ENCODE data around the gene L3MBTL3. TPM values are rescaled to one million over a fixed set of nuclear protein-coding genes. Genes with fewer than 3 reads are reported as not detected.

The L3MBTL3 gene
- total RNA-seq, 1 experiment from 2014 or later, result 31.5 TPM

DNA sequence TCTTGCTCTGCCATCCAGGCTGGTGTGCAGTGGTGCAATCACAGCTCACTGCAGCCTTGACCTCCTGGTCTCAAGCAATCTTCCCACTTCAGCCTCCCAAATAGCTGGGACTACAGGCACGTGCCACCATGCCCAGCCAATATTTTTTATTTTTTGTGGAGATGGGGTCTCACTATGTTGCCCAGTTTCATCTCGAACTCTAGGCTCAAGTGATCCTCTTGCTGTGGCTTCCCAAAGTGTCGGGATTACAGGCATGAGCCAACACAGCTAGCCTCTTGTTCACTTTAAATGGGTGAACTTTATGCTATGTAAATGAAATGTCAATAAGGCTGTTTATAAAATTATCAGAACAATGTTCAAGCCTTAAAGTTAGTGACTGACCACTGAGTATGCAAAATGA lies 167.3 kb downstream of the L3MBTL3 start:
- POLR2A ChIA-PET, result no interaction called here
- Histone ChIP-seq H3K36me3 (ENCODE audit: control insufficient read depth in 1 of 2, insufficient read depth in 2 of 2, low read length in 2 of 2) (no peaks in the 10 kb centered on the region), H3K9me2 (ENCODE audit: insufficient read depth) (no peaks in the 10 kb centered on the region), H4K20me1 (ENCODE audit: insufficient read depth) (no peaks in the 10 kb centered on the region), H3K27ac (ENCODE audit: low read depth, low read length) (no peak overlapping the region), H3K4me3 (replicated peaks in 1 of 2; ENCODE audit: low read depth in 1 of 2, low read length in 2 of 2) (no peak overlapping the region), H3K4me1 (ENCODE audit: control insufficient read depth in 1 of 2, insufficient read depth in 2 of 2, low read length in 2 of 2) (no peaks in the 10 kb centered on the region), H3K4me2 (ENCODE audit: low read length) (no peak overlapping the region), H3K9ac (ENCODE audit: low read length) (no peak overlapping the region), H3K27me3 (ENCODE audit: insufficient read depth, low read length) (no peaks in the 10 kb centered on the region), H3K79me2 (ENCODE audit: insufficient read depth, low read length) (no peaks in the 10 kb centered on the region), H3K9me3 (ENCODE audit: control insufficient read depth in 1 of 2, insufficient read depth in 1 of 2, low read depth in 1 of 2, low read length in 2 of 2) (no peaks in the 10 kb centered on the region), H2AFZ (ENCODE audit: low read depth, low read length, poor library complexity, severe bottlenecking) (no peak overlapping the region)
- intact Hi-C loops (cut with micrococcal nuclease), result no loop called here
- CTCF ChIA-PET, result no interaction called here
- BruUV-seq (replicated peaks), result no TSS peak
- TF ChIP-seq POLR2A (IDR thresholded peaks at IDR 0.05; ENCODE audit: borderline replicate concordance, extremely low read depth, insufficient read depth, insufficient read length) (no peak), CEBPB (IDR thresholded peaks at IDR 0.05; ENCODE audit: low read depth) (no peak), SRF (IDR thresholded peaks at IDR 0.05; ENCODE audit: low read depth) (no peak), FOSL1 (IDR thresholded peaks at IDR 0.05; ENCODE audit: low read depth) (no peak), POLR2AphosphoS5 (IDR thresholded peaks at IDR 0.05; ENCODE audit: low read depth, low read length) (no peak), YY1 (IDR thresholded peaks at IDR 0.05; ENCODE audit: extremely low read depth, insufficient replicate concordance, low read depth, low read length) (no peak), JUND (IDR thresholded peaks at IDR 0.05) (no peak), SP1 (IDR thresholded peaks at IDR 0.05; ENCODE audit: low read depth) (no peak), RAD21 (IDR thresholded peaks at IDR 0.05; ENCODE audit: low read depth) (no peak), ZNF274 (IDR thresholded peaks at IDR 0.05; ENCODE audit: low read depth, low read length) (no peak), CBX3 (IDR thresholded peaks at IDR 0.05; ENCODE audit: low read depth) (no peak), EZH2 (IDR thresholded peaks at IDR 0.05) (no peak), ZFX (IDR thresholded peaks at IDR 0.05) (no peak), ELF1 (IDR thresholded peaks at IDR 0.05; ENCODE audit: borderline replicate concordance, low read depth) (no peak), EZH2phosphoT487 (IDR thresholded peaks at IDR 0.05; ENCODE audit: borderline replicate concordance) (no peak), TCF7L2 (IDR thresholded peaks at IDR 0.05; ENCODE audit: borderline replicate concordance, extremely low read depth, insufficient read depth, insufficient read length) (no peak), EGR1 (IDR thresholded peaks at IDR 0.05; ENCODE audit: low read depth) (no peak)
- TF ChIP-seq, protein P1, sequence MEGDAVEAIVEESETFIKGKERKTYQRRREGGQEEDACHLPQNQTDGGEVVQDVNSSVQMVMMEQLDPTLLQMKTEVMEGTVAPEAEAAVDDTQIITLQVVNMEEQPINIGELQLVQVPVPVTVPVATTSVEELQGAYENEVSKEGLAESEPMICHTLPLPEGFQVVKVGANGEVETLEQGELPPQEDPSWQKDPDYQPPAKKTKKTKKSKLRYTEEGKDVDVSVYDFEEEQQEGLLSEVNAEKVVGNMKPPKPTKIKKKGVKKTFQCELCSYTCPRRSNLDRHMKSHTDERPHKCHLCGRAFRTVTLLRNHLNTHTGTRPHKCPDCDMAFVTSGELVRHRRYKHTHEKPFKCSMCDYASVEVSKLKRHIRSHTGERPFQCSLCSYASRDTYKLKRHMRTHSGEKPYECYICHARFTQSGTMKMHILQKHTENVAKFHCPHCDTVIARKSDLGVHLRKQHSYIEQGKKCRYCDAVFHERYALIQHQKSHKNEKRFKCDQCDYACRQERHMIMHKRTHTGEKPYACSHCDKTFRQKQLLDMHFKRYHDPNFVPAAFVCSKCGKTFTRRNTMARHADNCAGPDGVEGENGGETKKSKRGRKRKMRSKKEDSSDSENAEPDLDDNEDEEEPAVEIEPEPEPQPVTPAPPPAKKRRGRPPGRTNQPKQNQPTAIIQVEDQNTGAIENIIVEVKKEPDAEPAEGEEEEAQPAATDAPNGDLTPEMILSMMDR (IDR thresholded peaks at IDR 0.05 in 2 of 3, conservative IDR thresholded peaks at IDR 0.05 in 1 of 3; ENCODE audit: borderline replicate concordance in 1 of 3, insufficient read depth in 1 of 3, low read depth in 2 of 3, low read length in 2 of 3), result no peak
- TF ChIP-seq, protein P2, sequence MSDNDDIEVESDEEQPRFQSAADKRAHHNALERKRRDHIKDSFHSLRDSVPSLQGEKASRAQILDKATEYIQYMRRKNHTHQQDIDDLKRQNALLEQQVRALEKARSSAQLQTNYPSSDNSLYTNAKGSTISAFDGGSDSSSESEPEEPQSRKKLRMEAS (IDR thresholded peaks at IDR 0.05), result no peak
- TF ChIP-seq, protein P3, sequence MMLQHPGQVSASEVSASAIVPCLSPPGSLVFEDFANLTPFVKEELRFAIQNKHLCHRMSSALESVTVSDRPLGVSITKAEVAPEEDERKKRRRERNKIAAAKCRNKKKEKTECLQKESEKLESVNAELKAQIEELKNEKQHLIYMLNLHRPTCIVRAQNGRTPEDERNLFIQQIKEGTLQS (IDR thresholded peaks at IDR 0.05), result no peak
- no peak for DNase-seq (ENCODE audit: low read depth, low spot score)
- RAD21 ChIA-PET (ENCODE audit: low non-redundant PET in 1 of 2, low total read pairs in 2 of 2, uncharacterized antibody in 2 of 2, unreplicated experiment in 2 of 2), result no interaction called here
- ATAC-seq, result no peak

Measured in HCT116 (cell line).